DOHH2 (cell line): ENCODE measurements around the gene NFAT5.
"Not testable (repeated sequence)": the region's sequence is repeated elsewhere in the genome, so short reads cannot be mapped to it uniquely, and the experiment has no call there.

Experiments used
- EZH2phosphoT487 ChIP-seq: fragments of 200-600 bp; sonication (generic); IDR thresholded peaks from 2 replicates; pipeline ENCODE4 v1.6.1; 2017; ENCODE audit warnings: borderline replicate concordance, mild to moderate bottlenecking, antibody characterized with exemption, low read length, moderate library complexity, mixed read lengths
- TF ChIP-seq, protein P1 (sequence below): fragments of 200-600 bp; sonication (generic); IDR thresholded peaks from one replicate; pipeline ENCODE4 v1.5.1; 2014; ENCODE audit warnings: antibody characterized with exemption, mild to moderate bottlenecking, low read depth, low read length; ENCODE audit not compliant: poor library complexity, severe bottlenecking

- TF ChIP-seq, protein P1, sequence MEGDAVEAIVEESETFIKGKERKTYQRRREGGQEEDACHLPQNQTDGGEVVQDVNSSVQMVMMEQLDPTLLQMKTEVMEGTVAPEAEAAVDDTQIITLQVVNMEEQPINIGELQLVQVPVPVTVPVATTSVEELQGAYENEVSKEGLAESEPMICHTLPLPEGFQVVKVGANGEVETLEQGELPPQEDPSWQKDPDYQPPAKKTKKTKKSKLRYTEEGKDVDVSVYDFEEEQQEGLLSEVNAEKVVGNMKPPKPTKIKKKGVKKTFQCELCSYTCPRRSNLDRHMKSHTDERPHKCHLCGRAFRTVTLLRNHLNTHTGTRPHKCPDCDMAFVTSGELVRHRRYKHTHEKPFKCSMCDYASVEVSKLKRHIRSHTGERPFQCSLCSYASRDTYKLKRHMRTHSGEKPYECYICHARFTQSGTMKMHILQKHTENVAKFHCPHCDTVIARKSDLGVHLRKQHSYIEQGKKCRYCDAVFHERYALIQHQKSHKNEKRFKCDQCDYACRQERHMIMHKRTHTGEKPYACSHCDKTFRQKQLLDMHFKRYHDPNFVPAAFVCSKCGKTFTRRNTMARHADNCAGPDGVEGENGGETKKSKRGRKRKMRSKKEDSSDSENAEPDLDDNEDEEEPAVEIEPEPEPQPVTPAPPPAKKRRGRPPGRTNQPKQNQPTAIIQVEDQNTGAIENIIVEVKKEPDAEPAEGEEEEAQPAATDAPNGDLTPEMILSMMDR = not testable (repeated sequence)
- not testable (repeated sequence) for TF ChIP-seq EZH2phosphoT487
These were observed 4.4 kb upstream of the NFAT5 start for GRCh38 chr16:69561367-69561766.
